Ovary (tissue), 9 donors: ENCODE data around the gene KIF6. TPM values are rescaled to one million over a fixed set of nuclear protein-coding genes. Genes with fewer than 3 reads are reported as not detected.

Experiments used
- DNase-seq, 5 donors: peaks; one replicate each; pipeline ENCODE4 v3.0.0-alpha.2; 2019 to 2020
- H3K27ac ChIP-seq, 2 donors: fragments of 200-600 bp; one replicate each; pipeline versions ENCODE4 v1.5.1 to v1.8.0; 2019 to 2022
- H3K27me3 ChIP-seq: fragments of 200-600 bp; one replicate; pipeline ENCODE4 v1.8.0; 2022
- H3K36me3 ChIP-seq: fragments of 200-600 bp; sonication (generic); one replicate; pipeline ENCODE4 v1.5.1; 2019
- H3K4me1 ChIP-seq: one replicate; pipeline ENCODE4 v1.8.1; 2013; ENCODE audit warnings: mild to moderate bottlenecking, moderate library complexity; ENCODE audit not compliant: insufficient read depth
- H3K4me3 ChIP-seq: fragments of 200-600 bp; sonication (generic); one replicate; pipeline ENCODE4 v1.5.1; 2017
- H3K9me3 ChIP-seq, 2 donors: fragments of 200-600 bp in 1 of 2; sonication (generic) in 1 of 2; one replicate each; pipeline versions ENCODE4 v1.5.1 to v1.8.1; 2013 to 2019; ENCODE audit warnings: mild to moderate bottlenecking in 1 of 2, moderate library complexity in 1 of 2
- EP300 ChIP-seq: sonication (generic); formaldehyde crosslinking; IDR thresholded peaks from one replicate; pipeline ENCODE4 v1.6.1; 2017; ENCODE audit warnings: antibody characterized with exemption
- POLR2A ChIP-seq: fragments of 450-650 bp; IDR thresholded peaks from one replicate; pipeline ENCODE4 v1.6.1; 2017; ENCODE audit warnings: antibody characterized with exemption, mild to moderate bottlenecking, moderate library complexity
- WGBS, 3 donors: extraction: QIAGEN DNeasy Blood & Tissue Kit in 1 of 3; methylation state at CpG; one replicate each; pipeline versions ENCODE4 v1.1.5 to v1.1.7; 2013 to 2017; 5-methylcytosine and 5-hydroxymethylcytosine counted together
- intact Hi-C, 4 donors: fragments of 100-400 bp; cut with DNase I; formaldehyde crosslinking; loops; one replicate each; pipeline versions ENCODE4 v1.11.0 to v1.15.1; 2022 to 2023
- polyA plus RNA-seq, 2 donors: library from polyadenylated mRNA; stranded (reverse); fragments of 200-250 nt in 1 of 2; fragments of 350-450 nt in 1 of 2; fragmentation: Illumina TruSeq in 1 of 2; extraction: RNeasy Lipid Tissue Mini Kit (QIAGEN cat#74804) in 1 of 2; gene quantifications; one replicate each; pipeline ENCODE4 v1.2.3, GENCODE V29; 2013 to 2014
- total RNA-seq, 7 donors: library from RNA; depleted of rRNA in 2 of 7; stranded (reverse); fragments of >200 nt in 2 of 7; fragmentation: NEBNext Ultra II Directional in 3 of 7; extraction: Animal tissue kit (Norgen Biotek cat#: 25700) in 3 of 7; gene quantifications; one replicate each; pipeline versions ENCODE4 v1.1.0 to v1.2.4, GENCODE V29; 2016 to 2023
- TF ChIP-seq, protein P1 (sequence below), 3 donors: fragments of 450-650 bp in 2 of 3; fragments of 200-600 bp in 1 of 3; IDR thresholded peaks; one replicate each; pipeline versions ENCODE4 v1.5.1 to v1.8.0; 2016 to 2022; ENCODE audit warnings: antibody characterized with exemption in 3 of 3, mild to moderate bottlenecking in 1 of 3
- donor health status: DM: no; HTN: no; CAD: no; lungs with moderate emphysema.
- donor health status: DM: no; HTN: no; CAD: no.
- donor health status: Bipolar disorder and iron deficiency.
- donor health status: DM: yes; HTN: yes; CAD: no.
- donor health status: DM: no; HTN: no; CAD: no.
- donor health status: DM: yes; HTN: yes; CAD: no.

Gene KIF6
- total and polyA plus RNA-seq, 9 donors: 0.12 to 2.1 (median 0.82) TPM

DNA sequence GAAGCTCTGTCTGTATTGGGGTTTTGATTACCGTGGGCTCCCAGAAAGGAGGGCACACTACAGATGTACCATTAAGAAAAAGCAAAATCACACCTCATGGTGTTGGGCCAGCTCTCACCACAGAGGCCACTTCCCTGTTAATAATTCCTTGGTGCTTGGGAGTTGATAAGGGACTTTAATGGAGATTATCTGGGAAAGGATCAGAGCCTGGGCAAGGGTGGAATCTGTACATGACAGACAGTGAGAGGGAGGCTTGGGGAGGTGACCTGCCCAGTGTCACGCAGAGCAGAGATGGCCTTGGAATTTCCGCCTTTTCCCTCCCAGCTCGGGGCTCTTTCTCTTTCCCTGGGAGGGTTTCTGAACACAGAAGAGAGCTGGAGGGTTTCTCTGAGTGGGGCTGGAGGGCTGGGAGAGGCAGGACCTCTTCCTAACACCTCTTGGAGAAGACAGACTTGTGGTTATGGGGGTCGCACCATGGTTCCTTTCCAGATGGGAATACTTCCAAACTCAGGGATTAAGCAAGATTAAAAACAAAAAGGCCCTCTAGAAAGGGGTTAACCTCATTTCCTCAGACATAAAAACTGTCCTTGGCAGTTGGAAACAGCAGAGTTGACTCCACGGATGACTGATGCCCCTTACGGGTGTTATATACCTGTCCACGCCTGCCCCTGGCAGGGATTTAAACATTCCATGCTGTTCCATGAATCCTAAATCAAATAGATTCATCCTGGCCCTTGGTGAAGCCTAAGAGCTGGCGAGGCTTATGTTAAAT lies 385.9 kb downstream of the KIF6 start:
- intact Hi-C loops: no loop called here
- TF ChIP-seq, protein P1, sequence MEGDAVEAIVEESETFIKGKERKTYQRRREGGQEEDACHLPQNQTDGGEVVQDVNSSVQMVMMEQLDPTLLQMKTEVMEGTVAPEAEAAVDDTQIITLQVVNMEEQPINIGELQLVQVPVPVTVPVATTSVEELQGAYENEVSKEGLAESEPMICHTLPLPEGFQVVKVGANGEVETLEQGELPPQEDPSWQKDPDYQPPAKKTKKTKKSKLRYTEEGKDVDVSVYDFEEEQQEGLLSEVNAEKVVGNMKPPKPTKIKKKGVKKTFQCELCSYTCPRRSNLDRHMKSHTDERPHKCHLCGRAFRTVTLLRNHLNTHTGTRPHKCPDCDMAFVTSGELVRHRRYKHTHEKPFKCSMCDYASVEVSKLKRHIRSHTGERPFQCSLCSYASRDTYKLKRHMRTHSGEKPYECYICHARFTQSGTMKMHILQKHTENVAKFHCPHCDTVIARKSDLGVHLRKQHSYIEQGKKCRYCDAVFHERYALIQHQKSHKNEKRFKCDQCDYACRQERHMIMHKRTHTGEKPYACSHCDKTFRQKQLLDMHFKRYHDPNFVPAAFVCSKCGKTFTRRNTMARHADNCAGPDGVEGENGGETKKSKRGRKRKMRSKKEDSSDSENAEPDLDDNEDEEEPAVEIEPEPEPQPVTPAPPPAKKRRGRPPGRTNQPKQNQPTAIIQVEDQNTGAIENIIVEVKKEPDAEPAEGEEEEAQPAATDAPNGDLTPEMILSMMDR (IDR thresholded peaks at IDR 0.05): no peak
- Histone ChIP-seq H3K27me3 (no peaks in the 10 kb centered on the region), H3K4me1 (peaks cover 19% of the 10 kb centered on the region), H3K9me3 (no peaks in the 10 kb centered on the region), H3K4me3 (no peak overlapping the region), H3K36me3 (no peaks in the 10 kb centered on the region), H3K27ac (no peak overlapping the region)
- DNase-seq: no peak
- WGBS, 3 donors: 57 to 65% (median 58%) methylated on average over 9 of the region's 9 CpGs

- H3K36me3 ChIP-seq: no peaks in the 10 kb centered on the region
- peaks cover 14% of the 10 kb centered on the region for H3K4me1 ChIP-seq
- no peak overlapping the region for H3K27ac ChIP-seq
- DNase-seq: no peak
- no peak overlapping the region for H3K4me3 ChIP-seq
- no peaks in the 10 kb centered on the region for H3K27me3 ChIP-seq
- WGBS, 3 donors: 82 to 88% (median 87%) methylated on average over 5 of the region's 5 CpGs
- H3K9me3 ChIP-seq: no peaks in the 10 kb centered on the region
- TF ChIP-seq EP300: no peak
- TF ChIP-seq, protein P1 (IDR thresholded peaks at IDR 0.05): no peak
- intact Hi-C loops: no loop called here
These were observed 386.8 kb downstream of the KIF6 start for GRCh38 chr6:39338397-39338796.

- Histone ChIP-seq H3K27me3 (no peaks in the 10 kb centered on the region), H3K27ac (no peak overlapping the region), H3K9me3 (no peaks in the 10 kb centered on the region), H3K4me3 (no peak overlapping the region), H3K4me1 (peaks cover 6% of the 10 kb centered on the region), H3K36me3 (no peaks in the 10 kb centered on the region)
- no peak for DNase-seq
- 42 to 47% (median 46%) methylated on average over 5 of the region's 5 CpGs for WGBS, 3 donors
- TF ChIP-seq, protein P1 (IDR thresholded peaks at IDR 0.05): no peak
- TF ChIP-seq POLR2A (no peak), EP300 (no peak)
- intact Hi-C loops: no loop called here
These were observed 389.2 kb downstream of the KIF6 start for GRCh38 chr6:39335780-39336545.

- no peak overlapping the region for H3K4me3 ChIP-seq
- 81 to 83% (median 83%) methylated on average over 7 of the region's 7 CpGs for WGBS, 3 donors
- H3K36me3 ChIP-seq: no peaks in the 10 kb centered on the region
- H3K27ac ChIP-seq: no peak overlapping the region
- no peaks in the 10 kb centered on the region for H3K9me3 ChIP-seq
- H3K27me3 ChIP-seq: no peaks in the 10 kb centered on the region
- DNase-seq: no peak
- H3K4me1 ChIP-seq: no peaks in the 10 kb centered on the region
- intact Hi-C loops: no loop called here
- TF ChIP-seq, protein P1 (IDR thresholded peaks at IDR 0.05): no peak
- no peak for TF ChIP-seq POLR2A
- no peak for TF ChIP-seq EP300
These were observed 391.4 kb downstream of the KIF6 start for GRCh38 chr6:39333644-39334438.
